UCSD-AML1 (cell line): ENCODE results near the gene NPAS3.

Experiments used
- DNase-seq: peaks from one replicate; lab custom pipeline; 2025; ENCODE audit not compliant: unreplicated experiment; lab: John Stamatoyannopoulos, UW

NPAS3 gene

DNA sequence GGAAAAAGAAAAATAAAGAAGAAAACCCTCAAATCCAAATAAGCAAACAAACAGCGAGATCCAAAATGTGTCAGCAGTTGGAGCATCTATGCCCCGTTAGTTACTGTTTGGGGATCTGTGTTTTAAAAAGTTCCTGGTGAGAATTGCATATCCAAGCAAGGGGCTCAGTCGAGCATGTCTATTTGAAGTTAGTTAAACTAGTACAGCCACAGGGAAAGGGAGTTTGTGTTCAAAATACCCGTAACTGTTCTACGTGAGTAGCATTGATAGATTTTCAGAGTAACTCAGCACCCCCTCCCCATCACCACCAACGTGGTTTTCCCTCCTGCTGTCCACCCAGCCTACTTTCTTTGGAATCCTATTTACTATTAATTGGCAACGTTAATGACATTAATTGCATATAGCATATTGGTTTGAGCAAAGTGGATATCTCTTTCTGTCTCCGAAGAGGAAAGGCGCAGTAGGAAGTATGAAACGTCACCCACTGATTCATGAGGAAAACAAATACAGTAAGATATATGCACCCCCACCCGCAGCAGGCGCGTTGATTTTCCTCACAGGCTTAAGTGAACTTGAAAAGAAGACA is 1.5 kb downstream of the NPAS3 start:
- DNase-seq, result no peak

DNA sequence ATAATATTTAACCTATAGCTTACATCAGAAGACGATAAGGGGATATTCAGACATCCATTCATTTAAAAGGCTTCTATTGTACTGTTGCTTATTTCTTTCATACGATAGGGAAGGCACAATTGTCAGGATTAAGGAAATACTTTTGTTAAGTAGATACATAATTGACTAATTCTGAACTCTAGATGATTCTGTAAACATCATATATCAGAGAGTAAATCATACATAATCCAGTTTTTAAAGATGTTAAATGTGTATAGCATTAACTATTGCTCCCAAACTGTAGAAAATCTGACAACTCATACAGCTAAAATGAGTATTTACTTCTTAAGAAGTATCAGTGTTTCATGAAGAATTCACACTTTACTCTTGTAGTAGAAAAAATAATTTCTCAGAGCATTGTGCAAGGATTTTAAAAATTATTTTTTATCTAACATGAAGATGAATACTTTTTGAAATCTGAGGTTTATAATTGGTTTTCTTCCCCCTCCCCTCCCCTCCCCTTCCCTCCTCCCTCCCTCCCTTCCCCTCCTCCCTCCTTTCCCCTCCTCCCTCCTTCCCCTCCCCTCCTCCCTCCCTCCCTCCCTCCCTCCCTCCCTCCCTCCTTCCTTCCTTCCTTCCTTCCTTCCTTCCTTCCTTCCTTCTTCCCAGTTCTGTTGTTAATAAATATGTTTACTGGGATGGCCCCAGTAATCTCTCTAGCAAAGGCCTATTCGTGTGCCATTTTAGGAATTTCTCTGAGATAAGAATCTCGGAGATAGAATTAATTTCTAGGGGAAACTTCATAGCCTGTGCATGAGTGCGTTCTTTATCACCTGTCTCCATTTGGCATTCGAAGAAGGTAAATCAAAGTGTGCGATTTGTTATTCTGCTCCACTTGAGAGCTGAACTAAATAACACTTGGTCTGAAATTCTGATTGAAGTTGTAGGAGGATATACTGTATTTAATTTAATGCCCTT is 2.3 kb downstream of the NPAS3 start:
- no peak for DNase-seq

DNA sequence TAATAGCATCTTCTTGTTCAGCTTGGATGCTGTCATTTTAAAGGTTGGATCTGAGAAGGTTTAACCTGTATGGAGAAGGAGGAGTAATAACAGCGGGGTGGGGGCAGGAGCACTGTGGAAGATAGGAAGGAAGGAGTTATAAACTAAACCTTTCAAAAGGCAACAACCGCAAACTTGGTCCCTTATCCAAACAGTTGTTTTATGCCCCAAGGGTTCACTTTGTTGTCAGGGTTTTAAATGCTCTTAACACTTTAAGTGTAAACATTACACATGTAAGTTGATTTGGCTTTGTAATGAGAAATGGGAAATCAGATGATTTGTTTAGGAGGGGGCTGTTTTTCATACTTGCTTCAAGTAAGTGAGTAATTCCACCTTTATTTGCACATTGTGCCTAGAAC is 3.0 kb downstream of the NPAS3 start:
- DNase-seq, result no peak

DNA sequence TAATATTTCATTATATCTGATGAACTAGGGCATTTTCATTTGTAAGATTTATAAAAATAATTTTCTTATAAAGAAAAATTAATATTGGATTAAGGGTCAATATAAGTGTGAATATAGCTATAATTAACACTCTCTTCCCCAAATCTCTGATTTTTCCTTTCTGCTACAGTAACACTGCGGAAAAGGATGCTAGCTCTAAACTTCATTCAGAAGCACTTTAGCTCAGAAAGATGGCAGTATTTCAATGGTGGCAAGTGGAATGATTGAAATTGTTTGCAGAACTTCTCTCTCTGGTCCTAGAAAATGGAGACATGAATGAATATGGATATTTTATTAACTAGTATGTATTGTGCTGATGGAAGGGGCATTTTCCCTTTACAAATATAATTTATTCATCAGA is 8.4 kb downstream of the NPAS3 start:
- DNase-seq, result no peak

DNA sequence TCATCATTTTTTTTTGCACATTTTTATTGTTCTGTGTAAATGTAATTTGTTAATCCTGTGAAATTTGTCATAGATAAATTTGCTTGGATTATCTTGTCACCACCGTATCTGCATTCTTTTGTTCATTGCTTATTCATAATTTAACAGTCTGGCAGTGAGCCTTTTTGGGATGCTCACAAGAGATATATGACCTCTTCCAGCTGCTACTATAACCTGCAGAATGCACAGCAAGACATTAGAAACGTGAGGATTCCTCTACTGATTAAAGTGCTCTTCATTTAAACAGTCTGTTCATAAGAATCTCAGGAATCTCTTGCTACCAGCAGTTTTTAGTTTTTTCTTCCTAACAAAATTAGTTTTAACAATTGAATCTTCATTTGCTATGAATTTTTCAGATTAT is 9.1 kb downstream of the NPAS3 start:
- no peak for DNase-seq

DNA sequence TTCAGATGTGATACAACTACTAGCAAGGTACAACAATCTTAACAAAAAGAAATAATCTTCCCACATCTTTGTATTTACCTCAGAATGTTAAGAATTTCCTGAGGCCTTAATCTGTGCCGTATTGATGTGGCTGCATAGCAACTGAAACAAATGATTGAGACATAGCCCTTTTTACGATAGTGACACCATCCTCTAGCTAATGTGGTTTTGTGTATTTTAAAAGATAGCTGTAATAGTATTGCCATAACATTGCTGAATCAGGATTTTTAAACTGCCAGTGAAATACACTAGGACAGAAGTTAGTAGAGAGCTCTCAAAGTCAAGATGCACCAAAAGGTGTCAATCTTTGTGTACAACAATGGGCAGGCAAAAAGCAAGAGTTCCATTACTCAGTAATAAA is 11.9 kb downstream of the NPAS3 start:
- no peak for DNase-seq

DNA sequence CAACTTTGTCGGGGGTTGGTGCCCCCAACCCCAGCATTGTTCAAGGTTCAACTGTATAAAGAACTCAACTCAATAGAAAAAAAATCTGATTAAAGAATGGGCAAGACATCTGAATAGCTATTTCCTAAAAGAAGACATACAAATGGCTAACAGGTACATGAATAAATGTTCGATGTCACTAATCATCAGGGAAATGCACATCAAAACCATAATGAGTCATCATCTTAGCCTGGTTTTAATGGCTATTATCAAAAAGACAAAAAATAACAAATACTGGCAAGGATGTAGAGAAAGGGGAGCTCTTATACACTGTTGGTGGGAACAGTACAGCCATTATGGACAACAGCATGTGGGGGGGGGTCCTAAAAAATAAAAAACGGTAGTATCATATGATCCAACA is 28.7 kb downstream of the NPAS3 start:
- no peak for DNase-seq

DNA sequence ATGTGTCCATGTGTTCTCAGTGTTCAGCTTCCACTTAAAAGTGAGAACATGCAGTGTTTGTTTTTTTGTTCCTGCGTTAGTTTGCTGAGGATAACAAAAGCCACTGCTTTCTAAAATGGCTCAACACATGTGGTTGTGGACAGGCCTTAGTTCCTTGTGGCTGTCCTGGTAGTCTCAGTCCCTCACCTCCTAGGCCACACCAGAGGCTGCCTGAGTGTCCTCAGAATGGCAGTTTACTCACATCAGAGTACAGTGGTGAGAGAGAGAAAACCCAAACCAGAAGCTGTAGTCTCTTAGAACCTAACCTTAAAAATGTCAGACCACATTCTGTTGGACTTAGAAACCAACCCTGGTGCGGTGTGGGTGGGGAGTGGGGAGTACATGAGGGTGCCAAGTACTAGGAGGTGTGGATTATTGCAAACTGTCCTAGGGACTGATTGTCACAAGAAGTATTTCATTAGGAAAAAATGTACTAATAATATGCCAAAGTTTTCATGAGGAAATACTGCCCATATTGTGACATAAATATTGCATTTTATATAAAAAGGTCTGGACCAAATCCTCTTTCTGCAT is 30.4 kb downstream of the NPAS3 start:
- DNase-seq, result no peak

DNA sequence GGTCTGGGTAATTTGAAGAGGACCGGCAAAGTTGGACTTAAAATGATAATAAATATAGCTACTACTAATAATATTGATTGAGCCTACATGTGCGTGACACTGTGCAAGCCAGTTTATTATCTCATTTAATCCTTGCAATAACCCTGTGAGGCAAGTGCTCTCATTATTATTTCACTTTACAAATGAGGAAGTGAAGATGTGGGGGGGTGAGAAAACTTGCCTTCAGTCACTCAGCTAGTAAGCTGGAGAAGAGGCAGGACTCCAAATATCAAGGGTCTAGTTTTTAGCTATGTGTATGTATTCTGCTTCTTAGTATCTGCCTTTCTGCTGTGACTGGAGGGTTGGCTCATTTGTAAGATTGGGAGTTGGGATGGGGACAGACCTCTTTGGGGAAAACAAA is 39.2 kb downstream of the NPAS3 start:
- DNase-seq, result no peak

DNA sequence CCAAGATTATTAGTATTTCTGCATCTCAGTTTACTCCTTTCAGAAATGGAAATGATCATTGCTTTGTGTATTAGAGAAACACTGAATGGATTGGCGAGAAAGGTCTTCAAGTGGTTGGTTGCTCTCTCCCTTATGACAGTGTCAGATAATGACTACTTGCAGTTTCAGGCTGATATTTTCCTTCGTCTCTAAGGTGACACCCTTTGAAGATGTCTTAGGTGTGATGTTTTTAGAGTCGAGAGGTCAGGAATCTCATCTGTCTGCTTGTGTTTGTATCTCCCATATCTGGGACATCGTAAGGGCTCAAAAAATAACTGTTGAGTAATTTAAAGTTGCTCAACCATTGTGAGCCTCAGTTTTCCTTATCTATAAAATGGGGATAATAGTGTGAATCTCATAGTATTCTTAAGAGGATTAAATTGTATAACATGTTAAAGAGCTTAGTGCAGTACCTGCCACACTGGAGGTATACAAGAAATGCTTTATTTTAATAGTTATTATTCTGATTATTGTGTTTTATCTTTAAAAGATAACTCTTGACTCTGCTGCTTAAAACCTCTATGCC is 40.1 kb downstream of the NPAS3 start:
- no peak for DNase-seq

DNA sequence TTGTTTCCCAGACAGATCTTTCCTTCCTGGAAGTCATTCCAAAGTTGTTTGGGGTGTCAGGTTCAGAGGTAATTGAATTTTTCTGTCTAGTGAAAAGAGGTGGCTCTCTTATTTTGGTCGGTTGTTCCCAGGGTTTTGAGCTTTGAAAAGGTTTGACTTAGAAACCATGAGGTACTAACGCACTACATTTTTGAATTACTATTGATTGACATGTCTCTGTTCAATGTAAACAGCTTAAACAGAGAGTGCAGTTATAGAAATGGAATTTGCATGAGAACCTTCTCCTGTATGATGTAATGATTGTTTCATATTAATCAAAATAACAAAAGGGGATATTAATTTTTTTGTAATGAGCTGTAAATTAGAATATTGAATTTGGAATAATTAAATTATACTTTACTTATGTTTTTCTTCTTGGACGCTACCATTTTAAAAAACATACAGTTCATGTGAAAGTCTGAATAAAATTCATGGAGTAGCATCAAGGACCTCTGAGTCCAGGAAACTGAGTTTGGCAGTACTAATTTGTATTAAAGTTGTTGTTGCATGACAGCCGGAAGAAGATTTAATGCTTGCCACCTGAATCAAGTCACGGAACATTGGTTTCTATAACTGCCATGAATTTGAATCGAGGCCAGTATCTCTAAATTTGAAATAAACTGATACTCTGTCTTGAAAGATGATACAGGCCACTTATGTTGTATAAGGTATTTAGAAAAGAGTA is 41.7 kb downstream of the NPAS3 start:
- DNase-seq, result no peak

DNA sequence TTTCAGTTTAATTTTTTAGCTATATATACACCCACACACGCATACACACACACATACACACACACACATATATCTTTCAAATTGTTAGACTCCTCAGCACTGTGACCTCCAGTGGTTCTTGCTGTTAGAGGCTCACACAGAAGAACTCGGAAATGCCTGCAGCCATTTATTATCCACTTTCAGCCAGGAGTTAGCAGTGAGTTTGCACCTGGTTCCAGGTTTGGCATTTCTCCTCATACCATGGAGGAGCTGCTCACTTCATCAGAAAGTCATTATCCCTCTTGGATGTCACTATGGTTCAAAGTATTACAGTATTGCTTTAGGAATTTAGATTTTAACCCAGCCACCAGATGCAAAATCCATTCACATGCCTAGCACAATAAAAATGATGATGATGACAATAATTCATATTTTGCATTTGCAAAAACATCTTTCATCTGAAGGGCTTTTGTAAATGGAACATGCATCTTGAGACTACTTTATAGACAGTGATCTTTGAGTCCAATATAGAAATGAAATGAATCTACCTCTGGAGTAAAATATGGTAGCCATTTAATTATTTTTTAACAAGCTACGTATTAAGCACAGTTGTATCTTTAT is 42.3 kb downstream of the NPAS3 start:
- no peak for DNase-seq

DNA sequence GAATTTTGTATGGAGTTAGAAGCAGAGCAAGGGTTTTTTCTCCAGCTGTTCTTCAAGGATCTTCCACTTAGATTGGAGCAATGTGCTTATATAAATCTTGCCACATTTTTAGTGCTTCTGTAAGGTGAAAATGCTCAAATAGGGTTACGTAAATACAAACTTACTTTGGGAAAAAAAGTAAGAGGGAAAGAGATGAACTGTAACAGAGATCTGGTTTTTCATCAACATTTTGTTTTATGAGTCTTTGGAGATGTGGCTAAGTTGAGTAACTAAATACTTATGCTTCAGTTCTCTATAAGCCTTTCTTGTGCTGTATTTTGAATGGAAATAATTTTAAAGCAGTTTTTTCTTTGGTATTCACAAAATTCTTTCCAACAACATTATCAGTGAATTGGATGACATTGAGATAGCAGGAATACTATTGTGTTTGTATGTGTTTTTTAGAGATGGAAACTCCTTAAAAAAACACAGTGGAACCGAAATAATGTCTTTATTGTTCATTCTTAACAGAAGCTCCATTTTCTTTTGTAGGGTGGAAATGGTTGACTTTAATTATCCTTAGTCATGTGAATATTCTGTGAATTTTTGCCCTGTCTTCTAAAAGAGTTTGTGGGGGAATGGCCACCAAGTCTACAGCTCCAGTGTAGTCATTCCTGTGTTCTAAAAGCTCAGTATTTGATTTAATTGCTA is 45.7 kb downstream of the NPAS3 start:
- DNase-seq, result no peak

DNA sequence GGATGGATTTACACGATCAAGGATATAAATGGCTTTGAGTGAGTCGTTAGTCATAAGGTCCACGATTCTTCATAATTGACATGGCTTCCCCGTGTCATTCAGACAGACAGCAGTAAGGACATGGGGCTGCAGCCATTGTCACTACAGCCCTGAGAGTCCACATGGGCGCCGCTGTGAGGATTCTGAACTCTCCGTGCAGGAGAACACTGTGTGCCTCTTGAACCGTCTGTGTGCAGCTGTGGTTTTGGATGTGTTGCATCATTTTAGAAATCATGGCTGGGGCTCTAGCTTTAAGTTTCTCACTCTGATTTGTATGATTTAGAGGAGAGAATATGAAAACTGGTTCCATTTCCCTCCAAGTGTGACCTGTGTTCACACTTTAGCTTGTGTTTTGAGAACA is 47.2 kb downstream of the NPAS3 start:
- no peak for DNase-seq

DNA sequence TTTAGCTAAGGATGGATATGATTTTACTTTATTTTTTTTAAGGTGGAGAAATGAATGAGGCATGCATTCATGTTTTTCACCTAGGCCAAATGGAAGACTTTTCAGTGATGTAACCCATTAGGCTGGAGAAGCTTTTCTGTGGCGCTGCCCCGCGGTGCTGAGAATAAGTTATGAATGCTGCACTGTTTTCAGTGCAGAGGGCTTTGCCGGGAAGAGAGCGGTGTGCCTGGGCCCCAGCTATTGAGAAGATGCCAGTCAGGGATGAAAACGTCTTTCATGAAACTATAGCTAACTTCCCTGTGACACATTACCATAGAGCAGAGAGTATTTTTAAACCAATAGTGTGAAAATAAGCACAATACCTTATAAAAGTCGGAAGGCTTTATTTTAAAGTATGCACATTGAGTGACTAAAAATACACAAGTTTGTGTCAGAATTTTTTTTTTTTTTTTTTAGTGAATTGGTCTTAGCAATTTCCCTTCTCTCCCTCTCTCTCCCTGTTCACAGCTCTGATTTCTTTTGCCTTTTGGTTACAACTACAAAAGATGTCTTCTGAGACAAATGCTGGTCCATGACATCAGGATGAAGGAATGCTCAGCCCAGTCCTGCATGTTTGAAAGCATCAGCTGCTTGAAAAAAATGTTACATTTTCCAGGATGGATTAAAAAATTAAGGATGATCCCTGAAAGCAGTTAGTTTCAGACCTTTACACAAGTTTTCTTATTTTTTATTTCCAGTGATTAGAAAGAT is 48.3 kb downstream of the NPAS3 start:
- no peak for DNase-seq

DNA sequence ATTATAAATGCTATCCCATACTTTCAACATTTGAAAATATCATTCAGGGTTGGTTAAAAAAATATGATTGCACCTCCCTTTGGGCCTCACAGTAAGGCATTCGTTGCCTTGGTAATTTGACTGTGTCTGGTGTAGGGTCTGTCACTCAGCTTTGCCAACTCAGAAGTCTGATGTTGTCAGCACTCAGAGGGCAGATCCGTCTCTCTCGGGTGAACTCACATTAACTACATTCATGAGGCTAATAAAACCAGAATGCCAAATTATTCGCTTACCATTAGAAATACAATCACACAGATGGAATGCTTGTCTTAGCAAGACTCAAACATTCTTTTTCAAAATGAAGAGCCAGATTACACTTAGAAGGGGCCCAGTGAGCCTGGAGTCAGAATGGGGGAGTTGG is 53.0 kb downstream of the NPAS3 start:
- no peak for DNase-seq

DNA sequence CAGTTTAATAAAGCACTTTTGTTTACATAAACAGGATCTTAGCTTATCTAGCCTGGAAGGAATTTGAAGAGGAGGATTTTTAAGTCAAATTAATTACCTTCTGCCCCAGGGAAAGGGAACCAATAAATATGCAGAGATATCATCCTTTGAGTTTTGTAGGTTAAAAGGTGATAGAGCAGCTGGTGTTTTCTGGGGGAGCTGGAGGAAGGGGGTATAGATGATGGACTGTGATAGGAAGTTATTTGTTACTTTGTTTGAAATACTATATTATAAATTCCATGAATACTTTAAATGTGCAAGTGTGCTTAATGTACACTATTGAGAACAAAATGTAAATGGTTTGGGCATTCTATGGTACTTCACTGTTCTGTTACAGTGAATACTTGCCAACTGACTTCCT is 55.2 kb downstream of the NPAS3 start:
- DNase-seq, result no peak

DNA sequence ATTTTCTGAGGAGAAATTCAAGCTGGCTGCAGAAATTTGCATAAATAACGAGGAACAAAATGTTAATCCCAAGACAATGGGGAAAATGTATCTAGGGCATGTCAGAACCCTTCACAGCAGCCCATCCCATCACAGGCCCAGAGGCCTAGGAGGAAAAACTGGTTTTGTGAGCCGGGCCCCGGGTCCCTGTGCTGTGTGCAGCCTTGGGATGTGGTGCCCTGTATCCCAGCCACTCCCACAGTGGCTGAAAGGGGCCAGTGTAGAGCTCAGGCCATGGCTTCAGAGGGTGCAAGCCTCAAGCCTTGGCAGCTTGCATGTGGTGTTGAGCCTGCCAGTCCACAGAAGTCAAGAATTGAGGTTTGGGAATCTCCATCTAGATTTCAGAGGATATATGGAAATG is 57.7 kb downstream of the NPAS3 start:
- DNase-seq, result no peak

DNA sequence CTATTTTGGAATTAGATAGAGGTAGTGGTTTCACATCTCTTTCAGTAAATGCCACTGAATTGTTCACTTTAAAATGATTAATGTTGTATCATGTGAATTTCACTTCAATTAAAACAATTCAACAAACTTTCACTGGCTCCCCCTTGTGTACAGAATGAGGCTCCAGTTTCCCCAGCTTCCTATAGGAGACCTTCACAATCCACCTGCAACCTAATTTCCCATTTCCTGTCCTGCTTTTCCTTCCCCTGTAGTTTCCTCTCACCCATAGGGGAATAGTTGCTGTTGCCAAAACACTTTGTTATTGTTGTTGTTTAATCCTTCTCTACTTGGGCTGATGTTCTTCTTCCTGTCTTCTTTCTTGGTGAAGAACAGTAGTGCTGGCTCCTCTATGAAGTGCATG is 59.8 kb downstream of the NPAS3 start:
- DNase-seq, result no peak

DNA sequence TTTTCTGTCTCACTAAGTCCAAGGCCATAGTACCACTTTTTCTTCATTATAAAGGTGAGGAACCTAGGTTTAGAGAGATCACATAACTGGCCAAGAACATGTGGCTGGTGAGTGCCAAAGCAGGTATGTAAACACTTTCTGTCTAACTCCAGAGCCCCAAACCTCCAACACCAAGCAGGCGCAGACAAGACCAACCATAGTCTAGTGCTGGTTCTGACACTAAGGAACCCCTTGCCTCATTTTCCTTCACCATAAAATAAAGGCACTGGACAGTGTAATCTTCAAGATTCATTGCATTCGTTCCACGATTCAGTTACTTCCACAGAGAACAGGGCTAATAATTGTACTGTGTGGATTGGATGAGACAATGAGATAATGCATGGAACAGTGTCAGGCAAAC is 71.0 kb downstream of the NPAS3 start:
- DNase-seq, result no peak
